ENCODE results near the gene LBHD2.

Gene LBHD2

DNA sequence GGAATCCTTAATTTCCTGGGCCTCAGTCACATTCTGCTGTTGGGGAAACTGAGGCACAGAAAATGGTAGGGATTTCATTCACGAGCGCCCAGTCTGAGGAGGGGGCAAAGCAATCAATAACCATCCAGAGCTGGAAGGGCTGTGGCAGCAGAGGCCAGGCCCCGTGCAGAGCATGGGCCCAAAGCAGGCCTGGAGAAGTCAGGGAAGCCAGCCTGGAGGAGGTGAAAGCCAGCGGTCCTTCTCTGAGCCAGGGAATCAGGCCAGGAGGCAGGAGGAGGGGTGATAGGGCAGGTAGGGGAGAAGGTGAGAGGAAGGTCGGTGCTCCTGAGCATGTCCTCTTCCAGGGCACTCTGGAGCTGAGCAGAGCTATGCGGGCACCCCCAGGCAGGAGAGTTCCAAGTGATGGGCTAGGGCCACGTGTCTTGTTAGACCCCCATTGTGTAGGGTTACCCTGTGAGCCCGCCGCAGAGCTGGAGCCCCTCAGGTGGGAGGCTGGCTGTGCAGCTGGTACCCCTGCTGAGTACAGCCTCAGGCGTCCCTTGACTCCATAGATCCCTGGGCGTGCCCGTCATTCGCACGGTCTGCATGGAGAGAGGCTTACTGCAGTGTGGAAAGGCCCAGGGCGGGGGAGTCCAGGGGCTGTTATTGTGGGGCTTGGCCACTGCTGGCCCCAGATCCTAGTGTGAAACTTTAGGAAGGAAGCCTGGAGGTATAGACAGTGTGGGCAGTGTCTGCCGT, 44.0 kb downstream of the LBHD2 start:
- in situ Hi-C loops (cut with HindIII; ENCODE audit: low sequenced_read_pairs), result no loop called here

DNA sequence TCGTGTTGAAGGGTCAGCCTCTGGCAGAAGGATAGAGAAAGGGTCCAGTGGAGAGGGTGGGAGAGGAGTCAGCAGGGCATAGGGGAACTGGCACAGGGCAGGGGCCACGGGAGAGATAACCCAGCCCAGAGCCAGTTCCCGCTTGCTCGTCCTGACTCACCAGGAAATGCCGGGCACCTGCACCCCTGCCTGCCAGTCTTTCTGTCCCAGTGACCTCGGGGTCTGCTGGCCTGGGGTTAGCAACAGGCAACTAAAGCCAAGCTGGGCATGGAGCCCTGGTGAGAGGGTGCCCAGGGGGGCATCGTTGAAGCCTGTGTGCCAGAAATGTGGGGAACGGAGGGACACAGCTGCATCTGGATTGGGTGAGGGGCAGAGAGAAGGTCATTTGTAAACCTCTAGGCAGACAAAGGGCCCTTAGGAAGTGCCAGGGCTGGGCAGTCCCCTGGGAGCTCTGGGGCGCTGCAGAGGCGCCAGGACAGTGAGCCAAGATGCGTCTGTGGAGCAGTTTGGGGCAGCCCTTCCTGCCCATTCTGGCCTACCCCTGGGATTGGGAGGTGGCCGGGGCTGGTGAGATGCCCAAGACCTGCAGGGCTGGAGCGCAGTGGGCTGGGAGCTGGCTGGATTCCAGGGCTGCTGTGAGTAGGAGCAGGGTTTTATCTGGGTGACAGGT, 44.8 kb downstream of the LBHD2 start:
- in situ Hi-C loops (cut with HindIII; ENCODE audit: low sequenced_read_pairs), result no loop called here

DNA sequence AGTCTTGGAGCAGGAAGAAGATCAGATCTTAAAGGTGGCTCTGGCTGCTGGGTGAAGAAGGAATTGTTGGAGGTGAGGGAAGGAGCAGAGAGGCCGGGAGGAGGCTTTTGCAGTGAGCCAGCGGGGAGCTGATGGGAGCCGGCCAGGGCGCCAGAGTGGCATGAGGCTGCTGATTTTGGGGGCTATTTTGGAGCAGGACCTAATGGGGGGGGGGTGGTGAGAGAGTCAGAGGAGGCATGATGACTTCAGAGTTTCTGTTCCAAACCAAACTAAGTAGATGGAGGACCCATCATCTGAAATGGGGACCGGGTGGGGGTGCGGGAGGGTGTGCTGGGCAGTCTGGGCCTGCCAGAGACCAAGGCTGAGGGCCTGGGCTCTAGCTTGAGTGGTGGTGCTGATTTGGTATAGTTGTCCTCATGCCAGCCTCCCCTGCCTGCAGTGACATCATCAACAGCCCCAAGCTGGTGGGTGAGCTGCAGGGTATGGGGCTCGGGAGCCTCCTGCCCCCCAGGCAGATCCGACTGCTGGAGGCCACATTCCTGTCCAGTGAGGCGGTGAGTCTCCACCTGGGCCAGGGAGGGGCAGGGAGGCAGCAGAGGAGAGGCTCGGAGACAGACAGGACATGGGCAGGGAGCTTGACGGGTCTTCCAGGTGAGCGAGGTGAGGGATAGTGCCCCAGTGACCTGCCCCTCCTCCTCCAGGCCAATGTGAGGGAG, 45.4 kb downstream of the LBHD2 start:
- in situ Hi-C loops (cut with HindIII; ENCODE audit: low sequenced_read_pairs), result no loop called here

DNA sequence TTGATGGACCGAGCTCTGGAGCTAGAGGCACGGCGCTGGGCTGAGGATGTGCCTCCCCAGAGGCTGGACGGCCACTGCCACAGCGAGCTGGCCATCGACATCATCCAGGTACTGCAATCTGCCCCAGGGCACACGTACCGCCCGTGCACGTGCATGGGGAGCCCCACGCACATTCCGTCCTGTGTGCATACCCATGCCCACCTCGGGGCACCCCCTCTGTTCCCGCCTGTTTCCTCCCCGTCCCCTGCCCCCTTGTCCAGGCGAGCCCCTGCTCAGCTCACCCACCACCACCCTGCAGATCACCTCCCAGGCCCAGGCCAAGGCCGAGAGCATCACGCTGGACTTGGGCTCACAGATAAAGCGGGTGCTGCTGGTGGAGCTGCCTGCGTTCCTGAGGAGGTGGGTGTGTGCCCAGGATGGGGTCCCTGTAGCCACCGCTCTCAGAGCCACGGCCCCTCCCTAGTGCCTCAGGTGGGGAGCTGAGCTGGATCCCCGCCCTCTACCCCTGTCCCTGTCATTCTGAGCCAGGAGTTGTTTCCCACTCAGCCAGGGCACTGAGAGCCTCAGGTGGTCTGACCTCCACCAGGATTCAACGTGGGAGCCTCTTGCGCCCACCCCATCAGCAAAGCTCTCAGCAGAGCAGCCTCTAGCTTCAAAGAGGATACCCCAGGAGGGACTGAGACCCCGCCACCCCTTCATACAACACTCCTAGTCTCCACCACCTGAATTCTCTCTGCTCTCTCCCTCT, 46.2 kb downstream of the LBHD2 start:
- in situ Hi-C loops (cut with HindIII; ENCODE audit: low sequenced_read_pairs), result no loop called here

DNA sequence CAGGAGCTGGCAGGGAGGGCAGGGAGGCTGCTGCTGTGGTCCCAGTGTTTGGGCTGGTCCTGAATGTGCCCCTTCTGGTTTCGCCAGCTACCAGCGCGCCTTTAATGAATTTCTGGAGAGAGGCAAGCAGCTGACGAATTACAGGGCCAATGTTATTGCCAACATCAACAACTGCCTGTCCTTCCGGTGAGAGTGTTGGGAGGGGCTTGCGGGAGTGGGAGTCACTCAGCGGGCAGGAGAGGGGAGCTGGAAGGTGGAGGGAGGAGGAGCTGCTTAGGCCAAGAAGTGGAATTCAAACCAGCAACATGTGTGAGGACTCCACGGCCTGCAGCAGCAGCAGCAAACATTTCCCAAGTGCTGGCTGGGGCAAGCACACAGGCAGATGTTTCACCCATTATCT, 47.0 kb downstream of the LBHD2 start:
- in situ Hi-C loops (cut with HindIII; ENCODE audit: low sequenced_read_pairs), result no loop called here

DNA sequence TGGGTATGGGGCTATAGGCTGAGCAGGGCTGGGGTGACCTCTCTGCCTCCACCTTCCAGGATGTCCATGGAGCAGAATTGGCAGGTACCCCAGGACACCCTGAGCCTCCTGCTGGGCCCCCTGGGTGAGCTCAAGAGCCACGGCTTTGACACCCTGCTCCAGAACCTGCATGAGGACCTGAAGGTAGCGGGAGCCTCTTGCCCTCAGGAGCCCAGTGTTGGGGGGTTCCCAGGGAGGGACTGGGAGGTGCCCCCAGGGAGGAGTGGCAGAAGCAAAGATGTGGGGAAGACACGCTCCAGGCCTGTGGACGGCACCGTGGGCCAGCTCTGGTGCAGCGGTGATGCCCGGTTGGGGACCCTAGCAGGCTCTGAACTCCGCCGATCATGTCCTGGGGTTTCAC, 47.6 kb downstream of the LBHD2 start:
- in situ Hi-C loops (cut with HindIII; ENCODE audit: low sequenced_read_pairs), result no loop called here

DNA sequence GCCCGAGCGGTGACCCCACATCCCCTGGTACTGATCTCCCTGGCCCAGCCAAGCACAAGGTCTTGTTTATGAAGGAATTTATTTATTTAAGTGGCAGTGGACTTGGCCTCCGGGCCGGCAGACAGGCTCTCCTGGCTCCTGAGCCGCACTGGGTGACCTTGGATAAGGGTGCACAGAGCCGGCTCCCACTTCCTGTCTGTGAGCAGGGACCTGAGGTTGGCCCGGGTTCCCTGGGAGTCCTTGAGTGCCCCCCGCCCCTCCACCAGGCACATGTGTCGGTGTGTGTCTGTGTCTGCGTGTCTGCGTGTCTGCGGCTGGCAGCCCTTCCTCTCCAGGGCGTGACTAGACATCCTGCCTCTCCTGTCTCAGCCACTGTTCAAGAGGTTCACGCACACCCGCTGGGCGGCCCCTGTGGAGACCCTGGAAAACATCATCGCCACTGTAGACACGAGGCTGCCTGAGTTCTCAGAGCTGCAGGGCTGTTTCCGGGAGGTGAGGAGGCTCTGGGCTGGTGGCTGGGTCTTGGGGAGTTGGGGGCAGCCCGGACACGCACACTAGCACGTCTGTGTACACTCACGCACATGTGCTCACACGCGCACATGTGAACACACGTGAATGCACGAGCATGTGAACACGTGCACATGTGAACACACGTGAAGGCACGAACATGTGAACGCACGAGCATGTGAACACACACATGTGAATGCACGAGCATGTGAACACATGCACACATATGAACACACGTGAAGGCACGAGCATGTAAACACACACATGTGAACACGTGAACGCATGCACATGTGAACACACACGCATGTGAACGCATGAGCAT, 48.6 kb downstream of the LBHD2 start:
- in situ Hi-C loops (cut with HindIII; ENCODE audit: low sequenced_read_pairs), result no loop called here

DNA sequence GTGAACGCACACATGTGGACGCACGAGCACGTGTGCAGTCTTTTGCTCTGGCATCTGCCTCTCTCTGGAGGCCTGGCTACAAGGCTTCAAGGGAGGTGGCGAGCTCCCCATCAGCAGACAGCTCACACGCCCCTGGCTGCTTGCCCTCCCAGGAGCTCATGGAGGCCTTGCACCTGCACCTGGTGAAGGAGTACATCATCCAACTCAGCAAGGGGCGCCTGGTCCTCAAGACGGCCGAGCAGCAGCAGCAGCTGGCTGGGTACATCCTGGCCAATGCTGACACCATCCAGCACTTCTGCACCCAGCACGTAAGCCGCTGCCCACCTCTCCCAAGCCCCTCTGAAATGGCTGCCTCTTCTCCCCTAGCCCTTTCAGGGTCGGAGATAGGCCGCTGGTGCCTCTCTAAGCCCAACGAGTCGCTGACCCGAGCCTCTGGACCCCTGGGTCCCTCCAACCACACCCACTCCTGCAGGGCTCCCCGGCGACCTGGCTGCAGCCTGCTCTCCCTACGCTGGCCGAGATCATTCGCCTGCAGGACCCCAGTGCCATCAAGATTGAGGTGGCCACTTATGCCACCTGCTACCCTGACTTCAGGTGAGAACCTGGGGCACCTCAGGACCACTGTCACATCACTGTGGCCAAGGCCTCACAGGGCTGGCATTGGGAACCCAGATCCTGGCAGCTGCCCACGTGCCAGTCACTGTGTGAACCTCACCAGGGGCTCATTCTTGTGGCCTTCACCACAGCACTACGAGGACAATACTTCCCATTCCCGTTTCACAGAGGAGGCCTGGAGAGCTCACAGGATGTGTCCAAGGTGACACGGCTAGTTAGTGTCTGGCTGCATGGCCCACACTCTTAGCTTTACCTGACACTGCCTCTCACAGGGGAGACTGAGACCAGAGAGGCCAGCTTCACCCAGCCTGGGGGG, 49.5 kb downstream of the LBHD2 start:
- in situ Hi-C loops (cut with HindIII; ENCODE audit: low sequenced_read_pairs), result no loop called here

DNA sequence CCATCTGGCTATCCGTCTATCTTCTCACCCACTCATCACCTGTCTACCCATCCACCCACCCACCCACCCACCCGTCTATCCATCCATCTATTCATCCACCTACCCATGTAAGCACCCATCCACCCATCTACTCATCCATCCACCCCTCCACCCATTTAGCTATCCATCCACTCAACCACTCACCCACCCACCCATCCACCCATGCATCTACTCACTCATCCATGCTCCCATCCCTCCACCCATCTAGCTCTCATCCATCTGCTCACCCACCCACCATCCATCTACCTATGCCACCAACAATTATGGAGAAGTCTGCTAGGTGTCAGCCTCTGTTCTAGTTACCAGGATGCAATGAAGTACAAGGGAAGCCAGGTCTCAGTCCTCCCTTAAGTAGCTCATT, 50.4 kb downstream of the LBHD2 start:
- in situ Hi-C loops (cut with HindIII; ENCODE audit: low sequenced_read_pairs), result no loop called here

DNA sequence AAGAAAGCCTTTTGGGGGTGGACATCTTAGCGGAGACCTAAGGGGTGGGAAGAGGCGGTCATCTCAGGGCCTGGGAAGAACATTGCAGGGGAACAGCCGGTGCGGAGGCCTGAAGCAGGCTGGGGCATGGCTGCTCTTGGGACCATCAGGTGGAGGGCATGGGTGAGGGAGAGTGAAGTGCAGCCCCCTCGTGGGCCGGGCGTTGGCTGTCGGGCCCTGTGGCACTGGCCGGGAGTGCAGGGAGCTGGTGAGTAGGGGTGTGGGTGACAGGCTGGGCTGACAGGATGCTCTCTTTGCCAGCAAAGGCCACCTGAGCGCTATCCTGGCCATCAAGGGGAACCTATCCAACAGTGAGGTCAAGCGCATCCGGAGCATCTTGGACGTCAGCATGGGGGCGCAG, 50.9 kb downstream of the LBHD2 start:
- in situ Hi-C loops (cut with HindIII; ENCODE audit: low sequenced_read_pairs), result no loop called here

DNA sequence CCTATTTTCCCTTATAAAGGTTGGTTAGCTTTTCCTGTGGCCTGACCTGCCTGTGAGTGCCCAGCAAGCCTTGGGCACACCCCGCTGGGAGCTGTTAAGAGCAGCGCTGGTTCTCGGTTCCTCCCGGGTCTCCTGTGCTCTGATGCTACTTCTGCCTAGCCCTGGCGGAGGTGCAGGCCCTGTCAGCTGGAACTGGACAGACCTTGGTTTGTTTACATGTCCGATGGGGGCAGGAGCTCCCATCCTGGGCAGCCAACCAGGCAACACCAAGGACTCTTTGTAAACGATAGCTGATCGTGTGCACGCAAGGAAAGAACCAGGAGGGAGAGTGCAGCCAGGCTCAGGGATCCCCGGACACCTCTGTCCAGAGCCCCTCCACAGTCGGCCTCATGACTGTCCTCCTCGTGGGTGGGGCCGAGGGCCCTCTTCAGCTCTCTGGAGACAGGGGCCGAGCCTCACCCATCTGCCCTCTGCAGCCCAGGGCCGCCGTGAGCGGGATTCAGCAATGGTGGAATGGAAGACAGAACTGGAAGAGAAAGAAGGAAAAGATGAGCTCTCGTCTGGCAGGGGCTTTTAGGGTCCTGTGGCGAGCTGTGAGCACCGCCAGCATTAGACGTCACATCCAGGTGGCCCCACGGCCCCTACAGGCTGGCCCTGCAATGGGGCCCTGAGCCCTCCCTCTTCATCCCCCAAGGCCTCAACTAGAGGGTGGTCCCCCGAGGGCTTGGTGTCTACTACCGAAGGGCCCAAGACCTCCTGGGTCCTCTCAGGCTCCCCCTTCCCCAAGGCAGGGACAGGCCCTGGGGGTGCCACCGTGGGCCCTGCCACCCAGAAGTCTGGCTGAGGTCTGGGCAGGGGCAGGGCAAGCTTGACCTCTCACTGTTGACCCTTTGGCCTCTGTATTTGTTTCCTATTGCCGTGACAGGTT, 51.6 kb downstream of the LBHD2 start:
- in situ Hi-C loops (cut with HindIII; ENCODE audit: low sequenced_read_pairs), result no loop called here

DNA sequence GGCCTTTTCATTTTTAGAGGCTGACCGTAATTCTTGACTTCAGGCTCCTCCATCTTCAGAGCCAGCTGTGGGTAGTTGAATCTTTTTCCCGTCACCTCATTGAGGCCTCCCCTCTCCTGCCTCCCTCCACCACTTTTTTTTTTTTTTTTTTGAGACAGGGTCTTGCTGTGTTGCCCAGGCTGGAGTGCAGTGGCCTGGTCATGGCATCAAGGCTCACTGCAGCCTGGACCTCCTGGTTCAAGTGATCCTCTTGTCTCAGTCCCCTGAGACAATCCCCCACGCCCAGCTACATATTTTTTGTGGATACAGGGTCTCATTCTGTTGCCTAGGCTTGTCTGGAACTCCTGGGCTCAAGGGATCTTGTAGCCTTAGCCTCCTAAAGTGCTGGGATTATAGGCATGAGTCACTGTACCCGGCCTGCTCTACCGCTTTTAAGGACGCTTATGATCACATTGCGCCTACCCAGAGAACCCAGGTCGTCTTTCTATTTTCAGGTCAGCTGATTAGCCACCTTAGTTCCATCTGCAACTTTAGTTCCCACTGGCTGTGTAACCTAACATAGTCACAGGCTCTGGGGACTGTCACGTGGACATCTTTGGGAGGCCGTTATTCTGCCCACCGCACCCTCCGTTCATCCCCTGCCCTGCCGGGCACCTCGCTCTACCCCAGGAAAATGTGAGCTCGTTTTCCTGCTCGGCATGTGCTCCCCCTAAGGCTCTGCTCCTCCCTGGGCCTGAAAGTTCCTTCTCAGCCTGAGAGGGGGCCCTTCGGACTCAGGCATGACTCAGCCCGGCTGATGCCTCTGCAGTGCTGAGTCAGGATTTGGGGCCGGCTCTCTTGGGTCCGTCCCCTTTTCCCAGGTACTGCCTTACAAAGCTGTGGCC, 52.6 kb downstream of the LBHD2 start:
- in situ Hi-C loops (cut with HindIII; ENCODE audit: low sequenced_read_pairs), result no loop called here

DNA sequence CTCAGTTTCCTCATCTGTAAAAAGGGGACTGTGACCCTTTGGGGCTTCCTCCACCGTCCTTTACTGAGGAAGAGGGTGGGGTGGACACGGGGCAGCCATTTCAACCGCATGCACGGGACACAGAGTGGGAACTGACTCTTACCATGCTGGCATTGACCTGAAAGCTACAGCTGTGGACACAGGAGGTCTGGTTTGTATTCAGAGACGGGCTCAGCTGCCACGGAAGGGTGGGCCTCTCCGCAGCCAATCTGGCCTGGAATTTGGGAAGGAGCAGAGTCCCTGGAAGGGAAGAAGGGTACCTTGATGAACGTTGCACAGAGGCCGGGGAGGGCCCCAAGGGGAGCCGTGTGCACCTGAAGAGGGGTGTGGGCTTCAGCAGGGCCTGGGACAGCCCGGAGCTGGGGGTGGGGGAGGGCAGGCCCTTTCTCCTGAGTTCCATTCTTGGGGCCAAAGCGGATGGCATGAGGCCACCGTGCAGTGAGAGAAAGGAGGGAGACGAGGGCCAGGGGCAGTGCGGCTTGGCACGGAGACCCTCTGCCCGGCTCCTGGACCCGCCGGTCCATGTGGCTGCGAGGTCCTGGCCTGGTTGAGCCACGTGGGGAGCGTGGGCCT, 53.8 kb downstream of the LBHD2 start:
- in situ Hi-C loops (cut with HindIII; ENCODE audit: low sequenced_read_pairs), result no loop called here

DNA sequence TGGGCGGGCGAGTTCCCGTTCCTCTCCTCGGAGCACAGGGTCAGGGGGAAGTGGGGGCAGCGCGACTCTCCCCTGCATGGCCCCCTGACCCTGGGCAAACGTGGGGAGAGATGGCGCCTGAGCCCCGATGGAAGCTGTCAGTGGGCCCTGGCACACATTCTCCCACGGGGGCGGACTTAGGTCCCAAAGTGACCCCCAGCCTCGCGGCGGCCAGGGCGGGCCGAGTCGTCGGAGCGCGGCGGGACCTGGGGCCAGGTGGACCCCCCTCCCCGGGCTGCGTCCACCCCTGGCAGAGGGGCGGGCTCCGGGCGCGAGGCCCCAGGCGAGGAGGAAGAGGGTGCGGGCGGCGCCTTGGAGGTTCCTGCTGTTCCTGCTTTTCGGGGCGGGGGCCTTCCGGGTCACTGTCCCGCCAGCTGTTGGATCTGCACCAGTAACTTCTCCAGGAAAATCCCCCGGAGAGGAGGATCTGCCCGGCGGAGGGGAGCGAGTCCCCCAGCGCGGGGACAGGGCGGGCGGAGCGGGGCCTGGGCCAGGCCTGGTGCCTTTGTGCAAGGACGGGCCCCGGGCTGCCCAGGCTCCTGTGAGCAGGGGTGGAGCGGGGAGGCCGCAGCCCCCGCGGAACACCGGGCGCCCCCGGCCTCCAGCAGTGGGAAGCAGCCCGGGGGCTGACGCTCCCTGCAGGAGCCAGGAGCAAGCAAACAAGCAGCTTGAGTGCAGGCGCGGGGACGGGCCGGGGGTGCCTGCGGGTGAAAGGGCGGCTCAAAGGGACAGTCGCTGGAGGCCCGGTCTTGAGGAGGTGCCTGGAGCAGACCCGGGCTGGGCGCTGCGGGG, 54.5 kb downstream of the LBHD2 start:
- in situ Hi-C loops (cut with HindIII; ENCODE audit: low sequenced_read_pairs), result no loop called here

DNA sequence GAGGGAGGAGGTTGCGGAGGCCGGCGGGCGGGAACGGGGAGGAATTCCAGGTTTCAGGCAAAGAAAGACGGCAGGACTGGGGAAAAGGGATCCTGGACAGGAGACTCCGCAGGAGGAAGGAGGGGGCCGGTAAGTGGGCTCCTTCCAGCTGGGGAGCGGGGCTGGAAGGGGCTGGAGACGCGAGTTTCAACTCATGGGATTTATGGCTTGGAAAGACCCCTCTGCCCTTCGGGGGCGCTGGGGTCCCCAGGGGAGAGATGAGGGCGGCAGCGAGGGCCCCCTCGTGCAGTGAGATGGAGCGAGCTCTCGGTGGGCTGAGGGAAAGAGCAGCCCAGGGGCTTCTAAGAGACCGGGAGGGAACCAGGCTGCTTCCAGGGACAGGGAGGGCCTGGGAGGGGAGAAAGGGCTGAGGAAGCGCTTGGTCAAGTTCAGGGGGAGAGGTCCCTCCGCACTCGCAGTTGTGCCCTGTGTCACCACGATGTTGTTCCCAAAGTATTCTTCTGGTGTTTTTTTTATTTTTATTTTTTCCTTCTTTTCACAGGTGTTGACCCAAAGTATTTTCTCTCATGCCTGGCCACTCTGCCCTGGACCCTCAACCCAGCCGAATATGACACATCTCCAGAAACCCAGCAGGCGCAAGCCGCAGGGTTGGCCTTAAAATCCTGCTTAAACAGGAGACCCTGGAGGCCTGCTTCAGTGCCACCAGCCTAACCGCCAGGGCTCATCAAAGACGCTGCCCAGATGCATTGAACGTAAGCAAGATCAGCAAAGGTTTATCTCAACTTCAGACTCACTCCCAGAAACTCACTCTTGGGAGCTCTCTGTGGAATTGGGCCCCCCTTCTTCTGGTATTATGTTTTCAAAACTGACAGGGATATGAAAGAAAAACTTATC, 55.4 kb downstream of the LBHD2 start:
- in situ Hi-C loops (cut with HindIII; ENCODE audit: low sequenced_read_pairs), result loop anchor here (10.0 kb wide), 1 partner anchor 45 kb away; the partner anchor contains the start of gene EXOC3L4

All from endothelial cell of hepatic sinusoid (primary cell).